HepG2 (cell line): ENCODE data around the gene ZNF443. TPM values are rescaled to one million over a fixed set of nuclear protein-coding genes. Genes with fewer than 3 reads are reported as not detected.

Experiments
- ATAC-seq: fragments of 200-7000 bp; cut with Tn5 transposase; 3 replicates; pipeline ENCODE4 v1.9.1; 2020; ENCODE audit warnings: mild to moderate bottlenecking, moderate library complexity
- BruUV-seq: library from RNA; stranded (reverse); fragments of 400-500 nt; replicated peaks from 2 replicates; lab custom pipeline; 2021; lab: Mats Ljungman, UMichigan
- CTCF ChIA-PET: fragments of 300-600 bp; formaldehyde crosslinking; extraction: SDS; loops from one replicate; lab custom pipeline; 2021; ENCODE audit warnings: low total read pairs, inconsistent platforms, low intra/inter-chr PET ratio; lab: Yijun Ruan, JAX
- POLR2A ChIA-PET: fragments of 350-600 bp; sonication (Branson Sonifier 250); formaldehyde crosslinking; loops from one replicate; lab custom pipeline; 2020; ENCODE audit warnings: antibody characterized with exemption, inconsistent platforms; lab: Yijun Ruan, JAX
- DNase-seq: peaks from one replicate; pipeline ENCODE4 v3.0.0-alpha.2; 2015; ENCODE audit warnings: low spot score
- FAIRE-seq: peaks from 3 replicates; lab custom pipeline; 2011; peaks lifted over from hg19 to GRCh38; lab: Jason Lieb, UNC
- H2AFZ ChIP-seq: one replicate; pipeline ENCODE4 v1.6.1; 2011; ENCODE audit warnings: low read length, inconsistent platforms
- H3K27ac ChIP-seq: fragments of 300-600 bp; 3 replicates; pipeline ENCODE4 v1.8.0; 2011; ENCODE audit warnings: mixed run types, mild to moderate bottlenecking, mixed read lengths, low read length, inconsistent platforms; ENCODE audit not compliant: insufficient read depth; ENCODE audit errors: extremely low read length
- H3K27me3 ChIP-seq, 2 experiments: fragments of 200-600 bp in 1 of 2; 2 replicates in 1 of 2; 3 replicates in 1 of 2; pipeline versions ENCODE4 v1.6.0 to v1.8.0; 2011; ENCODE audit warnings: low read length in 2 of 2, mild to moderate bottlenecking in 2 of 2, moderate library complexity in 2 of 2, inconsistent platforms in 1 of 2; ENCODE audit not compliant: insufficient read depth in 2 of 2, control insufficient read depth in 1 of 2
- H3K36me3 ChIP-seq, 2 experiments: fragments of 200-600 bp in 1 of 2; replicated peaks in 1 of 2; 2 replicates in 1 of 2; 3 replicates in 1 of 2; pipeline versions ENCODE4 v1.5.1 to v1.8.0; 2011; ENCODE audit warnings: low read length in 2 of 2, inconsistent platforms in 1 of 2; ENCODE audit not compliant: insufficient read depth in 2 of 2, control insufficient read depth in 1 of 2
- H3K4me1 ChIP-seq: 2 replicates; pipeline ENCODE4 v1.5.1; 2012; ENCODE audit warnings: low read length, inconsistent platforms; ENCODE audit not compliant: insufficient read depth
- H3K4me2 ChIP-seq: 2 replicates; pipeline ENCODE4 v1.6.0; 2011; ENCODE audit warnings: low read depth, low read length, inconsistent platforms
- H3K4me3 ChIP-seq, 3 experiments: fragments of 200-600 bp in 1 of 3; sonication (generic), shearing (Covaris generic) in 1 of 3; replicated peaks in 1 of 3; 2 replicates each; pipeline ENCODE4 v1.5.1; 2011 to 2016; ENCODE audit warnings: low read length in 3 of 3, inconsistent platforms in 2 of 3, low read depth in 2 of 3, mild to moderate bottlenecking in 2 of 3, control low read depth in 1 of 3, mixed read lengths in 1 of 3; ENCODE audit not compliant: insufficient read depth in 1 of 3
- H3K79me2 ChIP-seq: one replicate; pipeline ENCODE4 v1.6.1; 2011; ENCODE audit warnings: low read length, inconsistent platforms; ENCODE audit not compliant: insufficient read depth
- H3K9ac ChIP-seq: 2 replicates; pipeline ENCODE4 v1.6.0; 2011; ENCODE audit warnings: mild to moderate bottlenecking, low read depth, low read length, inconsistent platforms; ENCODE audit not compliant: insufficient read depth
- H3K9me3 ChIP-seq: 2 replicates; pipeline ENCODE4 v1.5.1; 2012; ENCODE audit warnings: mild to moderate bottlenecking, low read length
- H4K20me1 ChIP-seq: 2 replicates; pipeline ENCODE4 v1.6.0; 2011; ENCODE audit warnings: inconsistent platforms, mild to moderate bottlenecking, low read length, moderate library complexity; ENCODE audit not compliant: insufficient read depth
- CCDC6 ChIP-seq: sonication (generic); formaldehyde crosslinking; IDR thresholded peaks from 2 replicates; pipeline ENCODE4 v1.8.1; 2022; ENCODE audit warnings: mild to moderate bottlenecking, missing genetic modification reagents, moderate library complexity
- CEBPG ChIP-seq: IDR thresholded peaks from 2 replicates; pipeline ENCODE4 v1.6.1; 2016
- CREB1 ChIP-seq, 2 experiments: fragments of 450-650 bp in 1 of 2; IDR thresholded peaks; 2 replicates each; pipeline ENCODE4 v1.6.1; 2016 to 2017; ENCODE audit warnings: control low read depth in 1 of 2, mild to moderate bottlenecking in 1 of 2, missing compliant biosample characterization in 1 of 2, missing genetic modification characterization in 1 of 2
- CREM ChIP-seq, 2 experiments: sonication (generic) in 1 of 2; formaldehyde crosslinking in 1 of 2; IDR thresholded peaks; 2 replicates each; pipeline versions ENCODE4 v1.4.0 to v1.6.1; 2016 to 2020; ENCODE audit warnings: antibody characterized with exemption in 1 of 2, mild to moderate bottlenecking in 1 of 2, missing genetic modification reagents in 1 of 2
- DBP ChIP-seq: sonication (generic); formaldehyde crosslinking; IDR thresholded peaks from 2 replicates; pipeline ENCODE4 v1.4.0; 2020; ENCODE audit warnings: missing genetic modification reagents; ENCODE audit errors: not compliant biosample characterization
- FOXP1 ChIP-seq, 2 experiments: fragments of 450-650 bp in 1 of 2; IDR thresholded peaks; 2 replicates each; pipeline ENCODE4 v1.6.1; 2017 to 2018; ENCODE audit warnings: antibody characterized with exemption in 1 of 2
- HNRNPL ChIP-seq: fragments of 200-400 bp; formaldehyde crosslinking; IDR thresholded peaks from 2 replicates; pipeline ENCODE4 v1.6.1; 2017; ENCODE audit warnings: mild to moderate bottlenecking, low read depth, low read length
- HOXD1 ChIP-seq: sonication (generic); formaldehyde crosslinking; IDR thresholded peaks from 2 replicates; pipeline ENCODE4 v1.5.0; 2020; ENCODE audit warnings: missing genetic modification reagents
- KDM5A ChIP-seq: fragments of 200-600 bp; sonication (generic); IDR thresholded peaks from 2 replicates; pipeline ENCODE4 v1.7.0; 2018; ENCODE audit warnings: antibody characterized with exemption, mild to moderate bottlenecking, low read length, borderline replicate concordance
- MAFK ChIP-seq, 2 experiments: IDR thresholded peaks in 1 of 2; conservative IDR thresholded peaks in 1 of 2; 2 replicates each; pipeline ENCODE4 v1.6.1; 2011; ENCODE audit warnings: improper control_type of control experiment in 2 of 2, low read length in 2 of 2
- NCOR1 ChIP-seq: fragments of 200-600 bp; sonication (generic); IDR thresholded peaks from 2 replicates; pipeline ENCODE4 v1.7.0; 2017; ENCODE audit warnings: antibody characterized with exemption, low read length, borderline replicate concordance
- RELA ChIP-seq: sonication (generic); formaldehyde crosslinking; IDR thresholded peaks from 2 replicates; pipeline ENCODE4 v1.4.0; 2020; ENCODE audit warnings: missing genetic modification reagents
- TCF7L2 ChIP-seq: IDR thresholded peaks from 2 replicates; pipeline ENCODE4 v1.6.1; 2011; ENCODE audit warnings: mild to moderate bottlenecking, low read depth, low read length, moderate library complexity
- YEATS4 ChIP-seq: sonication (generic); formaldehyde crosslinking; IDR thresholded peaks from 2 replicates; pipeline ENCODE4 v1.4.0; 2020; ENCODE audit warnings: missing genetic modification reagents, borderline replicate concordance
- ZFP91 ChIP-seq: sonication (generic); formaldehyde crosslinking; IDR thresholded peaks from 2 replicates; pipeline ENCODE4 v1.9.0; 2022; ENCODE audit warnings: missing genetic modification reagents, mild to moderate bottlenecking, borderline replicate concordance
- ZNF354B ChIP-seq: sonication (generic); formaldehyde crosslinking; IDR thresholded peaks from 2 replicates; pipeline ENCODE4 v1.8.0; 2022; ENCODE audit warnings: mild to moderate bottlenecking, missing genetic modification reagents
- ZNF564 ChIP-seq: sonication (generic); formaldehyde crosslinking; IDR thresholded peaks from 2 replicates; pipeline ENCODE4 v1.8.1; 2023; ENCODE audit warnings: mild to moderate bottlenecking, missing genetic modification reagents
- ZNF75D ChIP-seq: sonication (generic); formaldehyde crosslinking; IDR thresholded peaks from 2 replicates; pipeline ENCODE4 v1.8.1; 2023; ENCODE audit warnings: missing genetic modification reagents, mild to moderate bottlenecking, borderline replicate concordance
- ZNF776 ChIP-seq: sonication (generic); formaldehyde crosslinking; IDR thresholded peaks from 2 replicates; pipeline ENCODE4 v1.4.0; 2020; ENCODE audit warnings: mild to moderate bottlenecking, missing genetic modification reagents
- ZNF790 ChIP-seq: sonication (generic); formaldehyde crosslinking; IDR thresholded peaks from 2 replicates; pipeline ENCODE4 v1.8.0; 2022; ENCODE audit warnings: missing genetic modification reagents, mild to moderate bottlenecking, borderline replicate concordance
- WGBS: methylation state at CpG from one replicate; pipeline ENCODE4 v1.1.6; 2017; ENCODE audit warnings: low lambda C conversion rate; 5-methylcytosine and 5-hydroxymethylcytosine counted together
- in situ Hi-C: cut with HindIII; loops from 2 replicates; pipeline ENCODE4 v1.10.0; 2017; ENCODE audit warnings: low pct_unique_long_range_greater_than_20kb; ENCODE audit not compliant: extremely low pct_ligation_motif_present
- intact Hi-C: fragments of 100-400 bp; cut with micrococcal nuclease; formaldehyde crosslinking; loops from one replicate; pipeline ENCODE4 v1.10.0; 2022; ENCODE audit not compliant: unreplicated experiment
- polyA plus RNA-seq, 8 experiments: library from polyadenylated mRNA; depleted of rRNA in 3 of 8; stranded (reverse) in 7 of 8; unstranded in 1 of 8; fragments of >200 nt; fragmentation: Illumina TruSeq in 4 of 8; extraction: Trizol in 4 of 8; gene quantifications; 2 replicates each; pipeline versions ENCODE4 v1.2.1 to v1.2.3, GENCODE V29; 2011 to 2016; ENCODE audit warnings: low read depth in 4 of 8, missing spikeins in 1 of 8, mixed read lengths in 1 of 8; ENCODE audit not compliant: insufficient read depth in 1 of 8
- total RNA-seq, 5 experiments: library from RNA; depleted of rRNA; stranded (reverse); fragments of >200 nt; fragmentation: Illumina TruSeq; extraction: Trizol; gene quantifications; 2 replicates each; pipeline ENCODE4 v1.2.3, GENCODE V29; 2016; ENCODE audit warnings: low read depth in 1 of 5

The ZNF443 gene
- total and polyA plus RNA-seq, 2 of the 13 experiments (the other 11 are each of a cell fraction or from before 2014, with no cell fraction given): 3.6 to 19.0 TPM

DNA sequence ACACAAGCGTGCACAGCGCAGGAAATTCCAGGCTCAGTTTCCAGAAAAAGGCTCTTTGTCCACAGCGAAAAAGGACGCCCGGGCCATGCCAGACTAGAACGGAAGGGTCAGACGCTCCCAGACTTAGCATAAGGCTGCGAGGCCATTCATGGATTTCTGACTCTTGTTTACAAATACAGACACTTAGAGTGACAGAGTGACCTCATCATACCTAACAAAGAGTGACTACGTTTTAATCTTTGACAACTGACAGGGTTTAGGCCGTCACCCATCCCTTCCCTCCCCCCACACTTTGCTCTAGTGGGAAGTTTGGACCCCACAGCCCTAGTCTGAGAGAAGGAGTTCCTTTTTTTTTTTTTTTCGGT, 44.2 kb upstream of the ZNF443 start (continued):
- TF ChIP-seq ZFP91 (CRISPR knock-in tag) (no peak; the same call in 1 of the 2 replicates), FOXP1 (IDR thresholded peaks at IDR 0.05) (no peak), FOXP1 (CRISPR knock-in tag; IDR thresholded peaks at IDR 0.05) (0 out of 2 replicates have a peak, but pooled peaks have one; percentile 3), DBP (CRISPR knock-in tag) (peak; percentile 54), CREB1 (IDR thresholded peaks at IDR 0.05) (0 out of 2 replicates have a peak, but pooled peaks have one; percentile 9), CREB1 (CRISPR knock-in tag; IDR thresholded peaks at IDR 0.05) (no peak), CCDC6 (CRISPR knock-in tag) (0 out of 2 replicates have a peak, but pooled peaks have one; percentile 5), CREM (IDR thresholded peaks at IDR 0.05) (0 out of 2 replicates have a peak, but pooled peaks have one; percentile 15), CREM (CRISPR knock-in tag; IDR thresholded peaks at IDR 0.05) (no peak)
- TF ChIP-seq, all 625 proteins: peak for 13

GRCh38 chr19:12484371-12485051, 43.7 kb upstream of the ZNF443 start, which contains the start of gene ZNF709:
TSS of gene ZNF709 (minus strand) at chr19:12484816. CDS start at chr19:12484657, 159 bp downstream.
- POLR2A ChIA-PET: interaction anchor here (0.7 to 6.1 kb wide), 3 partner anchors 12 to 46 kb away, joined by 3 to 62 read pairs (median 3); partner anchors contain the start of gene ZNF443
- ATAC-seq: peak; percentile 94
- peaks cover 28% of the 10 kb centered on the region for H3K79me2 ChIP-seq
- peak within 1 kb of the TSS; percentile 77 for H3K9ac ChIP-seq
- CTCF ChIA-PET: no interaction called here
- peak; percentile 67 for FAIRE-seq
- peak within 1 kb of the TSS; percentile 79 for H2AFZ ChIP-seq
- DNase-seq: peak; percentile 86
- WGBS: under 1% methylated on average over 24 of the region's 53 CpGs
- peak within 1 kb of the TSS; percentile 86 for H3K4me2 ChIP-seq
- peak within 1 kb of the TSS; percentile 88 to 100 (median 93) for H3K4me3 ChIP-seq
- H3K36me3 ChIP-seq: no peaks in the 10 kb centered on the region
- H4K20me1 ChIP-seq: no peaks in the 10 kb centered on the region
- in situ Hi-C loops: loop anchor here (5.0 kb wide), 1 partner anchor 42 kb away; the partner anchor contains the start of gene ZNF443
- H3K4me1 ChIP-seq: peaks cover 37% of the 10 kb centered on the region
- H3K27me3 ChIP-seq: no peaks in the 10 kb centered on the region
- BruUV-seq: TSS peak; percentile 71
- intact Hi-C loops: loop anchor here (5.0 kb wide), 2 partner anchors 42 to 68 kb away; partner anchors contain the start of genes ZNF443 and ZNF564
- H3K27ac ChIP-seq: peak within 1 kb of the TSS; percentile 57
- no peaks in the 10 kb centered on the region for H3K9me3 ChIP-seq
- TF ChIP-seq CEBPG (CRISPR knock-in tag): no peak
- peak; percentile 36; the same call in 1 of the 2 replicates for TF ChIP-seq YEATS4 (CRISPR knock-in tag)
- TF ChIP-seq MAFK (conservative IDR thresholded peaks at IDR 0.05 in 1 of 2, IDR thresholded peaks at IDR 0.05 in 1 of 2; ENCODE audit: low read length in 2 of 2): no peak
- peak; percentile 18; the same call in 1 of the 2 replicates for TF ChIP-seq NCOR1
- peak; percentile 55; the same call in 1 of the 2 replicates for TF ChIP-seq HOXD1 (CRISPR knock-in tag)
- TF ChIP-seq HNRNPL: no peak
- no peak for TF ChIP-seq ZNF354B (CRISPR knock-in tag)
- TF ChIP-seq ZNF75D (CRISPR knock-in tag): no peak
- TF ChIP-seq ZNF776 (CRISPR knock-in tag): no peak
- TF ChIP-seq RELA: 0 out of 2 replicates have a peak, but pooled peaks have one; percentile 31
- no peak for TF ChIP-seq ZNF790 (CRISPR knock-in tag)
- no peak for TF ChIP-seq TCF7L2
- TF ChIP-seq ZNF564 (CRISPR knock-in tag): no peak
- peak; percentile 42; the same call in 1 of the 2 replicates for TF ChIP-seq KDM5A
